SU-DHL-6 (cell line): Measurements from ENCODE around the gene C15orf61.

Experiments
- H2AFZ ChIP-seq: fragments of 200-600 bp; sonication (generic); 2 replicates; pipeline ENCODE4 v1.6.1; 2014; ENCODE audit warnings: low read depth, mild to moderate bottlenecking, moderate library complexity, mixed read lengths, antibody characterized with exemption, low read length; ENCODE audit not compliant: severe bottlenecking
- H3F3A ChIP-seq: fragments of 200-600 bp; shearing (Covaris generic); 2 replicates; pipeline ENCODE4 v1.6.0; 2016; ENCODE audit warnings: antibody characterized with exemption, mild to moderate bottlenecking; ENCODE audit not compliant: insufficient read depth
- H3K27ac ChIP-seq: fragments of 200-600 bp; sonication (generic); 2 replicates; pipeline ENCODE4 v1.5.1; 2016; ENCODE audit warnings: low read depth, mild to moderate bottlenecking, low read length, moderate library complexity, mixed read lengths
- H3K27me3 ChIP-seq: fragments of 200-600 bp; sonication (generic), shearing (Covaris generic); 2 replicates; pipeline ENCODE4 v1.6.0; 2014; ENCODE audit warnings: mild to moderate bottlenecking, low read length
- H3K36me3 ChIP-seq: fragments of 200-600 bp; sonication (generic); 2 replicates; pipeline ENCODE4 v1.6.1; 2014; ENCODE audit warnings: mild to moderate bottlenecking, low read length, mixed read lengths
- H3K4me2 ChIP-seq: fragments of 300-600, 200-600 bp; shearing (Covaris generic), sonication (generic); 2 replicates; pipeline ENCODE4 v1.6.0; 2014; ENCODE audit warnings: low read length, low read depth, mild to moderate bottlenecking; ENCODE audit not compliant: poor library complexity, severe bottlenecking
- H3K4me3 ChIP-seq: fragments of 200-600 bp; sonication (generic); 2 replicates; pipeline ENCODE4 v1.5.1; 2014; ENCODE audit warnings: antibody characterized with exemption, low read length, mild to moderate bottlenecking, mixed read lengths; ENCODE audit not compliant: insufficient read depth, poor library complexity, severe bottlenecking
- H3K79me2 ChIP-seq: fragments of 200-600 bp; sonication (generic); 2 replicates; pipeline ENCODE4 v1.6.1; 2014; ENCODE audit warnings: mild to moderate bottlenecking, low read length, moderate library complexity; ENCODE audit not compliant: insufficient read depth
- H3K9ac ChIP-seq: fragments of 200-600 bp; sonication (generic); 2 replicates; pipeline ENCODE4 v1.7.0; 2014; ENCODE audit warnings: mild to moderate bottlenecking, low read length
- H3K9me2 ChIP-seq: fragments of 200-600 bp; sonication (generic); replicated peaks from 2 replicates; pipeline ENCODE4 v1.6.1; 2014; ENCODE audit warnings: low read length; ENCODE audit not compliant: insufficient read depth
- H3K9me3 ChIP-seq: fragments of 200-600 bp; sonication (generic); 2 replicates; pipeline ENCODE4 v1.6.1; 2014; ENCODE audit warnings: low read length, mixed read lengths; ENCODE audit not compliant: insufficient read depth
- H4K20me1 ChIP-seq: fragments of 200-600 bp; sonication (generic); 2 replicates; pipeline ENCODE4 v1.6.1; 2014; ENCODE audit warnings: low read depth, mild to moderate bottlenecking, antibody characterized with exemption, low read length, moderate library complexity, mixed read lengths
- CTCF ChIP-seq: fragments of 200-600 bp; sonication (generic); IDR thresholded peaks from one replicate; pipeline ENCODE4 v1.5.1; 2017; ENCODE audit warnings: antibody characterized with exemption, mild to moderate bottlenecking, low read length, moderate library complexity; ENCODE audit not compliant: insufficient read depth, poor library complexity, severe bottlenecking
- EZH2phosphoT487 ChIP-seq: fragments of 200-600 bp; sonication (generic), shearing (Covaris generic); conservative IDR thresholded peaks from 2 replicates; pipeline ENCODE4 v1.6.1; 2018; ENCODE audit warnings: mild to moderate bottlenecking, antibody characterized with exemption, low read length, moderate library complexity, mixed read lengths

The C15orf61 gene

GRCh38 chr15:67506775-67507747 is 13.9 kb upstream of the C15orf61 start:
- Histone ChIP-seq H3K79me2 (no peaks in the 10 kb centered on the region), H3K9me2 (no peaks in the 10 kb centered on the region), H3K9me3 (no peaks in the 10 kb centered on the region), H2AFZ (no peak overlapping the region), H3F3A (no peaks in the 10 kb centered on the region), H3K27me3 (no peaks in the 10 kb centered on the region), H3K4me3 (no peak overlapping the region), H3K27ac (no peak overlapping the region), H3K36me3 (no peaks in the 10 kb centered on the region), H4K20me1 (no peaks in the 10 kb centered on the region), H3K4me2 (no peak overlapping the region), H3K9ac (no peak overlapping the region)
- no peak for TF ChIP-seq EZH2phosphoT487
- no peak for TF ChIP-seq CTCF

- H3K9me2 ChIP-seq, result no peaks in the 10 kb centered on the region
- H2AFZ ChIP-seq, result no peak overlapping the region
- no peak for TF ChIP-seq EZH2phosphoT487
- no peak for TF ChIP-seq CTCF
These were observed 12.5 kb upstream of the C15orf61 start for GRCh38 chr15:67508407-67508806.

GRCh38 chr15:67509918-67510317 is 11.0 kb upstream of the C15orf61 start:
- no peak for TF ChIP-seq EZH2phosphoT487
- no peak for TF ChIP-seq CTCF
- no peak overlapping the region for H3K9ac ChIP-seq
- H3F3A ChIP-seq, result no peaks in the 10 kb centered on the region
- no peaks in the 10 kb centered on the region for H3K9me2 ChIP-seq
- H3K36me3 ChIP-seq, result peaks cover 4% of the 10 kb centered on the region; the same call in 1 of the 2 replicates
- no peaks in the 10 kb centered on the region for H3K79me2 ChIP-seq
- no peaks in the 10 kb centered on the region for H3K27me3 ChIP-seq
- H3K27ac ChIP-seq, result no peak overlapping the region
- H3K4me3 ChIP-seq, result no peak overlapping the region
- H3K4me2 ChIP-seq, result no peak overlapping the region
- no peaks in the 10 kb centered on the region for H3K9me3 ChIP-seq
- no peaks in the 10 kb centered on the region for H4K20me1 ChIP-seq
- no peak overlapping the region for H2AFZ ChIP-seq

More at GRCh38 chr15:67508407-67508806, 12.5 kb upstream of the C15orf61 start:
- Histone ChIP-seq H4K20me1 (no peaks in the 10 kb centered on the region), H3K9me3 (no peaks in the 10 kb centered on the region), H3F3A (no peaks in the 10 kb centered on the region), H3K27me3 (no peaks in the 10 kb centered on the region), H3K27ac (no peak overlapping the region), H3K79me2 (no peaks in the 10 kb centered on the region), H3K4me3 (no peak overlapping the region), H3K9ac (no peak overlapping the region), H3K4me2 (no peak overlapping the region), H3K36me3 (peaks cover 4% of the 10 kb centered on the region; the same call in 1 of the 2 replicates)
